ENCODE data around the gene LHX6. TPM values are rescaled to one million over a fixed set of nuclear protein-coding genes. Genes with fewer than 3 reads are reported as not detected.

LHX6 gene
- total and polyA plus RNA-seq, 2 experiments from 2014 or later, result 1.0 to 1.2 TPM

DNA sequence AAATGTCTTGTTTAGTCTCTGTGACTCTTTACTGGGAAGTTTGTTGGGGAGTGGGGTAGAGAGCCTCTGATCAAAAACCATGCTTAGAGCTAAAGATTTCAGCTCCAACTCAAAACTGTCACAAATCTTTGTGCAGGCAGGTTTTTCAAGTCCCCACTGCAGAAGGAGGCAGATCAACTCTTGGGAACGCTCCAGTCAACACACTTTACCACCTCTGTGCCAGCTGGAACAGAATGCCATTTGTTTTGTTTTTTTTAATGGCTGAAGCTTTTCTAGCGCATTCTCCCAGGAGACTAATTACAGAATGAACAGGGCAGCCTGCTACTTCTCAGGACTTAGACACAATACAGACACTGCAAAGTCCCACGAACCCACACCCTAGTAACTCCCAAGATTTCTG lies 17.9 kb upstream of the LHX6 start:
- H3K4me1 ChIP-seq (ENCODE audit: insufficient read depth), result no peaks in the 10 kb centered on the region

More for the DNA sequence above, 17.9 kb upstream of the LHX6 start:
- Histone ChIP-seq H3K27ac (ENCODE audit: low read depth) (no peak overlapping the region), H4K20me1 (replicated peaks; ENCODE audit: insufficient read depth) (no peaks in the 10 kb centered on the region; the same call in 1 of the 2 replicates), H3K79me2 (replicated peaks; ENCODE audit: insufficient read depth) (no peaks in the 10 kb centered on the region; the same call in 1 of the 2 replicates), H3K27me3 (ENCODE audit: insufficient read depth) (no peaks in the 10 kb centered on the region), H3K4me2 (no peak overlapping the region), H2AFZ (no peak overlapping the region), H3K4me3 (no peak overlapping the region), H3K36me3 (ENCODE audit: insufficient read depth) (peaks cover 44% of the 10 kb centered on the region), H3K9me2 (ENCODE audit: insufficient read depth) (no peaks in the 10 kb centered on the region), H3F3A (replicated peaks; ENCODE audit: low read depth) (no peaks in the 10 kb centered on the region; the same call in 1 of the 2 replicates)
- Mint-ChIP-seq H3K36me3 (ENCODE audit: low read depth) (peaks cover 46% of the 10 kb centered on the region), H3K27ac (no peak overlapping the region), H3K4me1 (peaks cover 2% of the 10 kb centered on the region; the same call in 2 of the 3 replicates), H3K9me3 (no peaks in the 10 kb centered on the region), H3K4me3 (no peak overlapping the region), H3K27me3 (ENCODE audit: insufficient read depth, low read depth, poor library complexity) (peaks cover 2% of the 10 kb centered on the region)
- DNase-seq (ENCODE audit: low spot score), result no peak
- TF ChIP-seq CTCF (conservative IDR thresholded peaks at IDR 0.05; ENCODE audit: low read depth in 2 of 2) (no peak), STAT1 (IDR thresholded peaks at IDR 0.05; ENCODE audit: unreplicated experiment) (no peak), JUNB (IDR thresholded peaks at IDR 0.05; ENCODE audit: unreplicated experiment) (no peak), POLR2AphosphoS5 (IDR thresholded peaks at IDR 0.05; ENCODE audit: low read depth) (no peak), ZNF114 (CRISPR knock-in tag; IDR thresholded peaks at IDR 0.05) (no peak), NANOG (IDR thresholded peaks at IDR 0.05; ENCODE audit: borderline replicate concordance) (no peak), EZH2 (IDR thresholded peaks at IDR 0.05; ENCODE audit: low read depth, unreplicated experiment) (no peak), ZNF462 (CRISPR knock-in tag; IDR thresholded peaks at IDR 0.05) (no peak), CREB1 (CRISPR knock-in tag; IDR thresholded peaks at IDR 0.05; ENCODE audit: low read depth) (no peak), EZH2phosphoT487 (IDR thresholded peaks at IDR 0.05; ENCODE audit: unreplicated experiment) (no peak), ETS1 (IDR thresholded peaks at IDR 0.05) (no peak)
- TF ChIP-seq, protein P1, sequence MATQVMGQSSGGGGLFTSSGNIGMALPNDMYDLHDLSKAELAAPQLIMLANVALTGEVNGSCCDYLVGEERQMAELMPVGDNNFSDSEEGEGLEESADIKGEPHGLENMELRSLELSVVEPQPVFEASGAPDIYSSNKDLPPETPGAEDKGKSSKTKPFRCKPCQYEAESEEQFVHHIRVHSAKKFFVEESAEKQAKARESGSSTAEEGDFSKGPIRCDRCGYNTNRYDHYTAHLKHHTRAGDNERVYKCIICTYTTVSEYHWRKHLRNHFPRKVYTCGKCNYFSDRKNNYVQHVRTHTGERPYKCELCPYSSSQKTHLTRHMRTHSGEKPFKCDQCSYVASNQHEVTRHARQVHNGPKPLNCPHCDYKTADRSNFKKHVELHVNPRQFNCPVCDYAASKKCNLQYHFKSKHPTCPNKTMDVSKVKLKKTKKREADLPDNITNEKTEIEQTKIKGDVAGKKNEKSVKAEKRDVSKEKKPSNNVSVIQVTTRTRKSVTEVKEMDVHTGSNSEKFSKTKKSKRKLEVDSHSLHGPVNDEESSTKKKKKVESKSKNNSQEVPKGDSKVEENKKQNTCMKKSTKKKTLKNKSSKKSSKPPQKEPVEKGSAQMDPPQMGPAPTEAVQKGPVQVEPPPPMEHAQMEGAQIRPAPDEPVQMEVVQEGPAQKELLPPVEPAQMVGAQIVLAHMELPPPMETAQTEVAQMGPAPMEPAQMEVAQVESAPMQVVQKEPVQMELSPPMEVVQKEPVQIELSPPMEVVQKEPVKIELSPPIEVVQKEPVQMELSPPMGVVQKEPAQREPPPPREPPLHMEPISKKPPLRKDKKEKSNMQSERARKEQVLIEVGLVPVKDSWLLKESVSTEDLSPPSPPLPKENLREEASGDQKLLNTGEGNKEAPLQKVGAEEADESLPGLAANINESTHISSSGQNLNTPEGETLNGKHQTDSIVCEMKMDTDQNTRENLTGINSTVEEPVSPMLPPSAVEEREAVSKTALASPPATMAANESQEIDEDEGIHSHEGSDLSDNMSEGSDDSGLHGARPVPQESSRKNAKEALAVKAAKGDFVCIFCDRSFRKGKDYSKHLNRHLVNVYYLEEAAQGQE (IDR thresholded peaks at IDR 0.05; ENCODE audit: unreplicated experiment), result no peak
- no peak for ATAC-seq

Measured in GM23338 (cell line).